Ammon's horn (tissue), 1 donor: Measurements from ENCODE around the gene PAX8.
A peak's percentile ranks its signal among the peaks of the same experiment; 100 is the strongest.

Experiments used
- DNase-seq: peaks from one replicate; pipeline ENCODE4 v3.0.0-alpha.2; 2016; ENCODE audit warnings: low spot score

PAX8 gene

DNA sequence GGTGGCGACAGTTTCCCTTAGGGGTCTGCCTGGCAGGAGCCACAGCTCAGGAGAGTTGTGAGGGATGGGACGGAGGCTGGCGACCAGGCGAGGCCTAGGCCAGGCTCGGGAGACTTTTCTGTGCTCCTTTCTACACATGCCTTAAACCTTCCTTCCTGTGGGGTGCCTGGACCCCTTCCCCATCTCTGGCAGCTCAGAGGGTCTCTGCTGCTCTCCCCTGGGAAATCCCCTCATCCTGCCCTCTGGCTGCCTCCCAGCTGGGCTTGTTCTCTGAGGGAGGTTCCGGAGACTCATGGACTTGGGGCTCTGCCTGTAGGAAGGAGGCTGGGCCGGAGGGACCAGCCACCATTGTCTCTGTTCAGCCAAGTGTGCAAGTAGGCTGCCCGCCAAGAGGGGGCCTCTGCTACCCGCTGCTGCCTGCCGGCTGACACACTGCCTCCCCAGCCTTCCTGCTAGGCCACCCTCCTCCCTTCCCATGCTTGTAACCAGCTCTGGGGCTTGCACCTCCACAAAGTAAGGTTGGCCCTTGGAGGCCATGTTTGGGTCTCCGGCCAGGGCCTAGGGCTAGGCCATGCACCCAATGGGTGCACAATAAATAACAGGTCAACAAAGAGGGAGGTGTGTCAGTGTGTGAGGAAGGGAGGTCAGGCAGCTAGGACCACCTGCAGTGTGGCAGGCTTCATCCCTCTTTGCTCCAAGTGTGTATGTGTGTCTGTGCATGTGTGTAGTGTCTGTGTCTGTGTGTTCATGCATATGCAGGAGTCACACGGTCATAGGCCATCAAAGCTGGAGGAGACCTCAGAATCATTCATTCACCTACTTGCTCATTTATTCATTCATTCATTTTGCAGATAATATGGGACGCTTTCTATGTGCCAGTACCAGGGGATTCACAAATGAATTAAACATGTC is 76.2 kb downstream of the PAX8 start:
- DNase-seq: peak; percentile 45

- DNase-seq: no peak
Measured at GRCh38 chr2:113201496-113202304, 77.0 kb downstream of the PAX8 start.

- no peak for DNase-seq
Measured at GRCh38 chr2:113200736-113201490, 77.8 kb downstream of the PAX8 start.

DNA sequence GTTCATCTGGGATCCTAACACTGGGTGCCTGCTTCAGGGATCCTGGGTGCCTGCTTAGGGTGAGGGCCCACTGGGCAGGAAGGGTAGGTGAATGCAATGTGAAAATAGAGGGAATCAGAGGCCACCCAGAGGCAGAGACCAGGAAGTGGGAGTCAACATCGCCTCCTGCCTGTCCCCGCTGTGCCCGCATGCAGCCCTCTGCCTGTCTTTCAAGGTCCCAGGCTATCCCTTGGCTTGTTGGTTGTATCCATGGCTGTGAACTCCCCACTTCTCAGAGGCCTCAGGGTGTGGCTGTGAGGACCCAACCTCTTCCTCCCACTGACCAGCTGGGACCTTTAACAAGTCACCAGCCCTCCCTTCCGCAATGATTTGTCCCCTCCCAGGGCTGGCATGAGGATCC is 78.5 kb downstream of the PAX8 start:
- DNase-seq: no peak

DNA sequence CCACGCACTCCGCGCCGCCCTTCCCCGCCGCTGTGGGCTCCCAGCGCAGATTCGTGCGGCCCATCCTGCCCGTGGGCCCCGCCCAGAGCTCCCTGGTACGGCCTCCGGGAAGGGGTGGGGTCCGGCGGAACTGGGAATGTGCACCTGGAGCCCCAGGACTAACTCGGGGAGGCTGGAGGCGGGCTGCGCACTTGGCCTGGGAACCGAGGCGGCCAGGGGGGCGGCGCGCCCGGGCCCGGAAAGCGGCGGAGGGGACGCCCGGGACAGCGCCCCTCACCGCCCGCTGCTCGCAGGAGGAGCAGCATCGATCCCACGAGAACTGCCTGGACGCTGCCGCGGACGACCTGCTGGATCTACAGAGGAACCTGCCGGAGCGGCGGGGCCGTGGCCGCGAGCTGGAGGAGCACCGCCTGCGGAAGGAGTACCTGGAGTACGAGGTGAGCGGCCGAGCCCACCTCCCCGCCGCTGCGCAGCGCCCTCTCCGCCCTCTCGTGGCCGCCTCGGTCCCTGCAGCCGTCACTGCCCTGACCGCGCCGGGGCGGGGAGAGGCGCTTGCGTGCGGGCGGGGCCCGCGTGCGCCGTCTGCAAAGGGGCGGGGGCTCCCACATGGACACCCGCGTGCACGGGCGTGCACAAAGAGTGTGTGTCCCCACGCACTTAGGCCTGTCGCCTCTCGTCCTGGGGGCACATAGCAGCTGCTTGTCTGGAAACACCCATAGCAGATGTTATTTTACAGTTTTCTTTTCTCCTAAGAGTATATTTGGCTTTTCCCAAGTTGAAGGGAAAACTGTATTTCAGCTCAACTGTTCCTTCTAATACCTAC is 79.7 kb downstream of the PAX8 start:
- peak; percentile 85 for DNase-seq

- no peak for DNase-seq
Measured at GRCh38 chr2:113198048-113198789, 80.5 kb downstream of the PAX8 start.

DNA sequence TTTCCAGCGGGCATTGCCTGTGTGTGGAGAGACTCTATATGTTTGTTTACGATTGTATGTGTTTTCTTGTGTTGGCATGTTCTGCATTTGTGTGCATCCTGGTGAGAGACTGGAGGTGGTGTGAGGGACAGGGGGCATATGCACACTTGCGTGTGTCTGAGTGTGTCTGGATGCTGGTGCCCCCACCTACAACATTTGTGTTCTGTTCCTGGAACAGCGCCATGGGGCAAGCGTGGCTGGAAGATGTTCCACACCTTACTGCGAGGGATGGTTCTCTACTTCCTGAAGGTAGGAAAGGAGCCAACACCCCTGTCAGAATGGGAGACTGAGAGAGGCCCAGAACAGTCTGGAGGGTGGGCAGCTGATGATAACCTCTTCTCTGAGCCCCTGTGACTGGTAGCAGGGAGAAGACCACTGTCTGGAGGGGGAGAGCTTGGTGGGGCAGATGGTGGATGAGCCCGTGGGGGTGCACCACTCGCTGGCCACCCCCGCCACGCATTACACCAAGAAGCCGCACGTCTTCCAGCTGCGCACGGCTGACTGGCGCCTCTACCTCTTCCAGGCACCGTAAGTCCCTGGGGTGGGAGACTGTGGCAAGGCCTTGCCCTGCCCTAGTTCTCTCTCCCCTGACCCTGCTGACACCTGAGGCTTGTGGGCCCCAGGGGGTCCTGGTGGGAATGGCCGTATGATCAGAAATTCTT is 81.2 kb downstream of the PAX8 start:
- DNase-seq: no peak

- no peak for DNase-seq
Measured at GRCh38 chr2:113196839-113197238, 81.9 kb downstream of the PAX8 start.

GRCh38 chr2:113195923-113196501 is 82.7 kb downstream of the PAX8 start:
- no peak for DNase-seq

GRCh38 chr2:113192459-113193100 is 86.1 kb downstream of the PAX8 start:
- no peak for DNase-seq

- DNase-seq: no peak
Measured at GRCh38 chr2:113190871-113191270, 87.8 kb downstream of the PAX8 start.

GRCh38 chr2:113187771-113188170 is 91.0 kb downstream of the PAX8 start:
- no peak for DNase-seq

- DNase-seq: no peak
Measured at GRCh38 chr2:113186433-113186796, 92.3 kb downstream of the PAX8 start.

- DNase-seq: peak; percentile 38
Measured at GRCh38 chr2:113185664-113186432, 92.9 kb downstream of the PAX8 start.

- no peak for DNase-seq
Measured at GRCh38 chr2:113184531-113185230, 94.0 kb downstream of the PAX8 start.

GRCh38 chr2:113183703-113184102 is 95.0 kb downstream of the PAX8 start:
- DNase-seq: no peak

DNA sequence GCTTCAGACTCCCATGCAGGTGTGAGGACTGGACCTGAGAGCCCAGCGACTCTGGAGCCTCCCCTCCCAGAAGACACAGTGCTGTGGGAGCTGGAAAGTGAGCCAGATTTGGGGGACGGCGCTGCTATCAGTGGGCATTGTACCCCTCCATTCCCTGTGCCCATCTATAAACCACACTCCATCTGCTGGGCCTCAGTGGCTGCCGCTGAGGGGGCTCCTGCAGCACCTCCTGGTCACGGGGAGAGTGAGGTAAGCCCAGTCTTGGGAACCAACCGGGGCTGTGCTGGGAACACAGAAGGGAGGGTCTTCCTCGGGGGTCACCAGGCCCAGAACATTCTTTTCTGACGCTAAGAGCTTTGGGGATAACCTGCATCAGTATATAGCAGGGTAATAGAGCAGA is 95.5 kb downstream of the PAX8 start:
- no peak for DNase-seq
